COLO668 (cell line): Measurements from ENCODE around the gene MEIS3.
A peak's percentile ranks its signal among the peaks of the same experiment; 100 is the strongest.
"Not testable (repeated sequence)": the region's sequence is repeated elsewhere in the genome, so short reads cannot be mapped to it uniquely, and the experiment has no call there.

Experiments used
- DNase-seq: peaks from one replicate; lab custom pipeline; 2025; ENCODE audit not compliant: unreplicated experiment; lab: John Stamatoyannopoulos, UW

Gene MEIS3

GRCh38 chr19:47416643-47416985 is 2.7 kb downstream of the MEIS3 start:
- no peak for DNase-seq

- no peak for DNase-seq
Measured at GRCh38 chr19:47415953-47416642, 3.2 kb downstream of the MEIS3 start.

- peak; percentile 34 for DNase-seq
Measured at GRCh38 chr19:47414469-47414868, 4.9 kb downstream of the MEIS3 start.

DNA sequence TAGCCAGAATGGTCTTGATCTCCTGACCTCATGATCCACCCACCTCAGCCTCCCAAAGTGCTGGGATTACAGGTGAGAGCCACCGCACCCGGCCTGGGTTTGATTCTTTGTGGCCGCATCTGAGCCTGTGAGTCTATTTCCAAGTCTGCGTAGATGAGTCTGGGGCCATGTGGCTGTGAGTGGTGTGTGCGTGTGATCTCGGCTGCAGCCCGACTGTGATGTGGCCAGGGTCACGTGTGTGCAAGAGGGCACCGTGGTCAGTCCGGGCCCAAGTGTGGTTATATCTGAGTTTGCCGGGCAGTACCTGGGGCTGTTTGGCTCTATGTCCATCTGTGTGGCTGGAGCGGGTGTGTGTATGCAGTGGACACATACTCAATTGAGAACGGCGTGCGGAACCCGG is 5.4 kb downstream of the MEIS3 start:
- DNase-seq = no peak

DNA sequence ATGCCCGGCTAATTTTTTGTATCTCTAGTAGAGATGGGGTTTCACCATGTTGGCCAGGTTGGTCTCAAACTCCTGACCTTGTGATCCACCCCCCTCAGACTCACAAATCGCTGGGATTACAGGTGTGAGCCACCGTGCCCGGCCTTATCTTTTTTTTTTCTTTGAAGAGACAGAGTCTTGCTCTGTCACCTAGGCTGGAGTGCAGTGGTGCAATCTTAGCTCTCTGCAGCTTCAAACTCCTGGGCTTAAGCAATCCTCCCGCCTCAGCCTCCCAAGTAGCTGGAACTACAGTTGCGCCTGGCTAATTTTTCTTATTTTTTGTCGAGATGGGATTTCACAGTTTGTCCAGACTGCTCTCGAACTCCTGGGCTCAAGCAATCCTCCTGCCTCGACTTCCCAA is 7.6 kb downstream of the MEIS3 start:
- not testable (repeated sequence) for DNase-seq

- no peak for DNase-seq
Measured at GRCh38 chr19:47411101-47411500, 8.2 kb downstream of the MEIS3 start.

GRCh38 chr19:47408156-47408938 is 11.0 kb downstream of the MEIS3 start:
- DNase-seq = no peak

DNA sequence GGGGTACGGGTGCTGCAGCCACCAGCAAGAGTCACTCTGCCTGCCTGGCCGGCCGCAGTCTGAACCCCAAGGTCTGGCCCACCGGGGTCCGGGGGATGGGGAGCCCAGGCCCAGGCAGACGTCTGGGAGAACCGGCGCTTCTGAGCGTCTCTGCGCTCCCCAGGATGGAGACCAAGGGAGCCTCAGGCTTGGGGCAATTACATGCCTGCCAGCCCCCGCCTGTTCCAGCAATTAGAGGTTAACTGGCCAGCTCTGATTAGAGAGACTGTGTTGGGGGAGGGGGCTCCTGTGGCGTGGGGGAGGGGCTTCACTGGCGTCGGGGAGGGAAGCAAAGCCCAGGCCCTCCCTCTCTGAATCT is 11.9 kb downstream of the MEIS3 start:
- DNase-seq = no peak

GRCh38 chr19:47406711-47407416 is 12.5 kb downstream of the MEIS3 start:
- DNase-seq = no peak

- no peak for DNase-seq
Measured at GRCh38 chr19:47405854-47406417, 13.4 kb downstream of the MEIS3 start.

DNA sequence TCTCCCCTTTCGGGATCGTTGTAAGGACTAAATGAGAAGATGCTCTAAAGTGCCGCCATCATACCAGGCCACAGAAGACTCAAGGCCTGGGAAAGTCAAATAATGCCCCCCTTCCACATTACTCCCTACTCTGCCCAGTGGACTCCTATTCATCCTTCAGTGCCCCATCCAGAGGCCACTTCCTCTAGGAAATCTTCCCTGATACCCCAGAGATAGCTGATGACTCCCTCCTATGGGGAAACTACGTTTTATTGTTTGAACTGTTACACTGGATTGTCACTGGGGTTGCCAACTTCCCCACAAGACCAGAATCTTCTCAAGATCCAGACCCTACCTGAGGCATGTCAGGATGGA is 14.2 kb downstream of the MEIS3 start:
- DNase-seq = no peak

GRCh38 chr19:47404334-47405196 is 14.8 kb downstream of the MEIS3 start:
- no peak for DNase-seq

DNA sequence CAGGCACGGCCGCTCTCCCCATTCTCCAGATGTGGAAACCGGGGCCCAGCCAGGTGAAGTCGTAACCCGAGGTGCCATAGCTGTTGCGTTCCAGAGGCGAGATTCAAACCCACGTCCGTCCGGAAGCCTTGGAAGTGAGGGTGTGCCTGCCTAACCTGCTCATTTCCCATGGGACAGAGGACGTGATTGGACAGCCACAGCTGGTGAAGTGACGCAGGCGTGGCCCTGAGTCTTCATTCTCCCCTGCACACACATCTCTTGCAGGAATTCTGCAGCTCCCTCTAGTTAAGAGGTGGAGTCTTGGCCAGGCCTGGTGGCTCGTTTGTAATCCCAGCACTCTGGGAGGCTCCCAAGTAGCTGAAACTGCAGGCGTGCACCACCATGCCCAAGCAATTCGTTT is 16.8 kb downstream of the MEIS3 start:
- DNase-seq = no peak

- no peak for DNase-seq
Measured at GRCh38 chr19:47398707-47399597, 20.4 kb downstream of the MEIS3 start.

DNA sequence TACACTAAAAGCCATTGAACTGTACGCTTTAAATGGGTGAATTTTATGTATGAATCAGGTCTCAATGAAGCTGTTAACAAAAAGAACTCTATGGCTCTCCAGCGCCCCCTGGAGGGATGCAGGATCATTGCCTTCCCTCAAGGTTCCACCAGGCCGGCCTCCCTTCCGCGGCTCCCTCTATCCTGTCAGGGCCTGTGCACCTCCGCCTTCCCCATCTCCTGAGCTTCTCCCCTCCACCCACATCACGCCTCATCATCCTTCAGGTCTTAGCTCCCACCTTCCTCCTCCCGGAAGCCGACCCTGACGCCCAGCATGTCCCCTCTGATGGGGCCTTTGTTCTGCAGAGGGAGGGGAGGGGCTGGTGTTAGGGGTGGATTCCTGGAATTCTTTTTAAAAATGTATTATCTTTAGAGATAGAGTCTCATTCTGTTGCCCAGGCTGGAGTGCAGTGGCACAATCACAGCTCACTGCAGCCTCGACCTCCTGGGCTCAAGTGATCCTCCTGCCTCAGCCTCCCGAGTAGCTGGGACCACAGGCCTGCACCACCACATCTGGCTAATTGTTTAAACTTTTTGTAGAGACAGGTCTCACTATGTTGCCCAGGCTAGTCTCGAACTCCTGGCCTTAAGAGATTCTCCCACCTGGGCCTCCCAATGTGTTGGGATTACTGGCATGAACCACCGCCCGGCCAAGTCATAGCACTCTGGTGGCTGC is 27.7 kb downstream of the MEIS3 start:
- DNase-seq = peak; percentile 71

- DNase-seq = no peak
Measured at GRCh38 chr19:47390533-47391488, 28.5 kb downstream of the MEIS3 start.

GRCh38 chr19:47389150-47389556 is 30.2 kb downstream of the MEIS3 start:
- DNase-seq = no peak

GRCh38 chr19:47388721-47389120 is 30.6 kb downstream of the MEIS3 start:
- not testable (repeated sequence) for DNase-seq
